ENCODE results near the gene GOSR2. TPM values are rescaled to one million over a fixed set of nuclear protein-coding genes. Genes with fewer than 3 reads are reported as not detected.

The GOSR2 gene
- total and polyA plus RNA-seq, 2 of the 4 experiments (the other 2 are of a cell fraction), result 63.4 to 75.6 TPM

- no peak overlapping the region for H3K4me2 ChIP-seq (ENCODE audit: low read depth, low read length)
- no peak for TF ChIP-seq CTCF (conservative IDR thresholded peaks at IDR 0.05; ENCODE audit: low read depth, low read length)
- TF ChIP-seq MAFK (IDR thresholded peaks at IDR 0.05; ENCODE audit: low read depth, low read length), result no peak
- no peak for TF ChIP-seq MXI1 (IDR thresholded peaks at IDR 0.05; ENCODE audit: borderline replicate concordance, low read depth, low read length)
- TF ChIP-seq USF2 (IDR thresholded peaks at IDR 0.05; ENCODE audit: low read depth, low read length), result no peak
- TF ChIP-seq BHLHE40 (IDR thresholded peaks at IDR 0.05; ENCODE audit: low read depth, low read length), result no peak
- TF ChIP-seq CEBPB (IDR thresholded peaks at IDR 0.05; ENCODE audit: low read depth, low read length), result no peak
- no peak for TF ChIP-seq POLR2A (IDR thresholded peaks at IDR 0.05; ENCODE audit: low read depth, low read length)
- no peak for TF ChIP-seq RFX5 (IDR thresholded peaks at IDR 0.05; ENCODE audit: low read depth, low read length)
- no peak for TF ChIP-seq MAZ (IDR thresholded peaks at IDR 0.05; ENCODE audit: borderline replicate concordance, low read depth, low read length)
- no peak for TF ChIP-seq RAD21 (IDR thresholded peaks at IDR 0.05; ENCODE audit: low read length)
- no peak for TF ChIP-seq RCOR1 (IDR thresholded peaks at IDR 0.05; ENCODE audit: insufficient replicate concordance, low read length)
- TF ChIP-seq FOS (IDR thresholded peaks at IDR 0.05; ENCODE audit: low read depth, low read length), result no peak
- TF ChIP-seq SMC3 (IDR thresholded peaks at IDR 0.05; ENCODE audit: low read depth, low read length), result no peak
- 71% methylated on average over 1 of the region's 3 CpGs; no CpG with 5 or more reads in 1 of the 2 experiments for WGBS, 2 experiments (ENCODE audit: extremely low coverage in 2 of 2, insufficient read length in 1 of 2)
- in situ Hi-C loops (cut with MboI; ENCODE audit: low sequenced_read_pairs), result no loop called here
- H3K18ac ChIP-seq (ENCODE audit: low read depth, low read length), result no peak overlapping the region
- no peak overlapping the region for H2BK5ac ChIP-seq (ENCODE audit: low read depth, low read length, poor library complexity, severe bottlenecking)
- no peaks in the 10 kb centered on the region for H3K4me1 ChIP-seq (ENCODE audit: control insufficient read depth, insufficient read depth, low read length)
- BruUV-seq (replicated peaks), result no TSS peak
- no peak overlapping the region for H3K27ac ChIP-seq (ENCODE audit: insufficient read depth, low read length)
- H4K20me1 ChIP-seq (ENCODE audit: insufficient read depth, low read length), result no peaks in the 10 kb centered on the region
- H4K8ac ChIP-seq (ENCODE audit: low read depth in 2 of 2, low read length in 2 of 2), result no peak overlapping the region
- H3K4me3 ChIP-seq (ENCODE audit: insufficient read depth, low read depth, low read length), result no peak overlapping the region
- H2BK120ac ChIP-seq (ENCODE audit: low read depth, low read length), result no peak overlapping the region
- H4K5ac ChIP-seq (ENCODE audit: low read depth, low read length), result no peak overlapping the region
- H3K4ac ChIP-seq (ENCODE audit: low read depth, low read length), result no peak overlapping the region
- H3K9me1 ChIP-seq (ENCODE audit: insufficient read depth, low read length), result no peaks in the 10 kb centered on the region
- peaks cover 52% of the 10 kb centered on the region for H3K27me3 ChIP-seq (ENCODE audit: control insufficient read depth, insufficient read depth, low read length)
- H2BK15ac ChIP-seq (ENCODE audit: low read depth, low read length), result no peak overlapping the region
- ATAC-seq (ENCODE audit: low read depth) (no peak; the same call in 1 of the 2 replicates), DNase-seq (no peak)
- H2BK20ac ChIP-seq (ENCODE audit: low read depth, low read length), result no peak overlapping the region
- dilution Hi-C loops (cut with HindIII; ENCODE audit: low sequenced_read_pairs, unreplicated experiment), result no loop called here
- ChIA-PET POLR2A (ENCODE audit: unreplicated experiment) (no interaction called here), CTCF (no interaction called here)
- no peaks in the 10 kb centered on the region for H3K9me3 ChIP-seq (ENCODE audit: control insufficient read depth, insufficient read depth, low read length)
- H3K36me3 ChIP-seq (ENCODE audit: control insufficient read depth, insufficient read depth, low read length), result no peaks in the 10 kb centered on the region
- H3K23ac ChIP-seq (ENCODE audit: low read depth, low read length), result no peak overlapping the region
- no peak overlapping the region for H3K56ac ChIP-seq (ENCODE audit: extremely low read depth, insufficient read depth, low read length)
- H2AK5ac ChIP-seq (ENCODE audit: low read depth, low read length), result no peak overlapping the region
- H3K79me1 ChIP-seq (ENCODE audit: low read depth in 1 of 2, low read length in 2 of 2), result no peaks in the 10 kb centered on the region
- H4K91ac ChIP-seq (ENCODE audit: insufficient read depth, low read depth, low read length), result no peak overlapping the region
- intact Hi-C loops (cut with micrococcal nuclease), result no loop called here
- no peak overlapping the region for H3K14ac ChIP-seq (replicated peaks; ENCODE audit: low read depth, low read length)
- H3K9ac ChIP-seq (ENCODE audit: low read depth, low read length), result no peak overlapping the region
- no peak overlapping the region for H2AK9ac ChIP-seq (replicated peaks; ENCODE audit: low read depth, low read length, poor library complexity)
- no peak overlapping the region for H2AFZ ChIP-seq (replicated peaks; ENCODE audit: low read length, poor library complexity)
Measured at GRCh38 chr17:46911311-46911710, 11.6 kb upstream of the GOSR2 start.
